ENCODE data around the gene OCA2.
"Not testable (repeated sequence)": the region's sequence is repeated elsewhere in the genome, so short reads cannot be mapped to it uniquely, and the experiment has no call there.

Gene OCA2

DNA sequence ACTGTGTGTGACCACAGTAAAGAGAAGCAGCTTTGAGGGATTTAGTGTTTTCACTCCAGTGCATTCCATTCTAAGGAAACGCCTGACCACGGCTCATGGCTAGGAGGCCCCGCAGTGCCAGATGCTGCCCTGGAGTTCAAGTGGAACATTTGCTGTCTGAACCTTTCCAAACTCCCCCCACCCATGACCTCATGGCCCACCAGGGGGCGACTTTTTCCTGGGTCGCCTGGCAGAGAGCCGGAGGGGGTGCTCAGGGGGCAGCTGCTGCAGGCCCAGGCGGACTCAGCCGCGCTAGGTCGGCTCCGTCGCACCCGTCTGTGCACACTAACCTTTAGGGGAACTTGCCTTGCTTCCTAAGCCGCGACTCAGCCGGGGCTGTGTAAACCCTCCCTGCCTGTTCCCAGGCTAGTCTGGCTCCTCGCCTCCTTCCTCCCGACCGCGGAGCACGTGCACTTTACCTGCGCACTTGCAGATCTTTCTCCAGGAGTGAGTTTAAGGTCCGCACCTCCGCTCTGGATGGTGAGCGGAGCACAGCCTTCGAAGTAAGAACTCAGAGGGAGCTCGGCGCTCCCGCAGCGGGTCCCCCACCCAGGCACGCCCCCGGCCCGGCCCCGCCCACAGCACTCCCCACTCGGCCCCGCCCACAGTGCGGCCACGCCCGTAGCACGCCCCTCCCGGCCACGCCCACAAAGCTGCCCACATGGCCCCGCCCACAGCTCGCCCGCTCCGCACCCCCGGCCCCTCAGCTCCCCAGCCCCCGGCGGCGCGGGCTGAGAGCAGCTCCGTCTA, at the start of gene OCA2:
OCA2 (minus strand) TSS at position 550 of the 789 bp plus-strand sequence. CDS start 17,441 bp downstream, outside the sequence.
- no peak within 1 kb of the TSS for H2AFZ ChIP-seq (ENCODE audit: low read depth, low read length)
- peaks cover 73% of the 10 kb centered on the region for H3K27me3 ChIP-seq (ENCODE audit: insufficient read depth, low read length)
- no peaks in the 10 kb centered on the region for H3K9me3 ChIP-seq (ENCODE audit: low read length)
- H3K4me1 ChIP-seq (ENCODE audit: insufficient read depth, low read length), result peaks cover 20% of the 10 kb centered on the region
- no peak within 1 kb of the TSS for H3K4me3 ChIP-seq (ENCODE audit: low read length)
- no peaks in the 10 kb centered on the region for H3K36me3 ChIP-seq (ENCODE audit: insufficient read depth, low read length)

DNA sequence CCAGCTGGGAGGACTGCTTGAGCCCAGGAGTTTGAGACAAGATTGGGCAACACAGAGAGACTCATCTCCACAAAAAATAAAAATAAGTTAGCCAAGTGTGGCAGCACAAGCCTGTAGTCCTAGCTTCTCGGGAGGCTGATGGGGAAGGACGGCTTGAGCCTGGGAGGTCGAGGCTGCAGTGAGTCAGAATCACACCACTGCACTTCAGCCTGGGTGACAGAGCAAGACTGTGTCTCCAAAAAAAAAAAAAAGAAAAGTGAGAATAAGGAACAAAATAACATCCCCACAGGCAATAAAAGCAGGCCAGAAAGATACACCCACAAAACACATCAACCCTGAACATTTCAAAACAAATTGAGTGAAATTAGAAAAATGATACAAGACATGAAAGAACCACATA, 48.7 kb upstream of the OCA2 start:
- Histone ChIP-seq H3K36me3 (ENCODE audit: insufficient read depth, low read length) (peaks cover 47% of the 10 kb centered on the region), H3K4me1 (ENCODE audit: insufficient read depth, low read length) (no peaks in the 10 kb centered on the region), H3K4me3 (ENCODE audit: low read length) (no peak overlapping the region), H3K27me3 (ENCODE audit: insufficient read depth, low read length) (no peaks in the 10 kb centered on the region), H3K9me3 (ENCODE audit: low read length) (peaks cover 7% of the 10 kb centered on the region), H2AFZ (ENCODE audit: low read depth, low read length) (no peak overlapping the region)

DNA sequence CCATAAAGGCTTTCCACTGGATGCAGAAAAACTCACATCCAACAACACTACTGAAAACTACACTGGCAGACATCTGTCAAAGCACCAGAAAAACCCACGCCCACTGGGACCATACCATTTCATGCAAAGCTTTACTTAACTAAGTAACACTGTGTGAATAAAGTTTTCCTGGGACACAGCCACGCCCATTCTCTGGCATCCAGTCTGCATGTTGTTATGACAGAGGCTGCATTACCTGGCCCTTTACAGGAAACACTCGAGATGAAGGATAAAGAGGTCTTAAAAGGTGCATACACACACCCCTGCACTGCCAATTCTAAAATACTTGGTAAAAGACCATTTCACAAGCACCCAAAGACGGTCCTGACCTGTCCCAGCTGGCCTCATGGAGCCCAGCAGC, 46.3 kb upstream of the OCA2 start:
- peaks cover 49% of the 10 kb centered on the region for H3K36me3 ChIP-seq (ENCODE audit: insufficient read depth, low read length)
- not testable (repeated sequence) for H3K4me3 ChIP-seq (ENCODE audit: low read length); H3K27me3 ChIP-seq (ENCODE audit: insufficient read depth, low read length); H2AFZ ChIP-seq (ENCODE audit: low read depth, low read length); H3K9me3 ChIP-seq (ENCODE audit: low read length); H3K4me1 ChIP-seq (ENCODE audit: insufficient read depth, low read length)

- Histone ChIP-seq H2AFZ (ENCODE audit: low read depth, low read length) (no peak overlapping the region), H3K4me1 (ENCODE audit: insufficient read depth, low read length) (no peaks in the 10 kb centered on the region), H3K4me3 (ENCODE audit: low read length) (no peak overlapping the region), H3K9me3 (ENCODE audit: low read length) (no peaks in the 10 kb centered on the region), H3K36me3 (ENCODE audit: insufficient read depth, low read length) (peaks cover 52% of the 10 kb centered on the region), H3K27me3 (ENCODE audit: insufficient read depth, low read length) (no peaks in the 10 kb centered on the region)
Observed at GRCh38 chr15:28140062-28140461, 40.9 kb upstream of the OCA2 start.

DNA sequence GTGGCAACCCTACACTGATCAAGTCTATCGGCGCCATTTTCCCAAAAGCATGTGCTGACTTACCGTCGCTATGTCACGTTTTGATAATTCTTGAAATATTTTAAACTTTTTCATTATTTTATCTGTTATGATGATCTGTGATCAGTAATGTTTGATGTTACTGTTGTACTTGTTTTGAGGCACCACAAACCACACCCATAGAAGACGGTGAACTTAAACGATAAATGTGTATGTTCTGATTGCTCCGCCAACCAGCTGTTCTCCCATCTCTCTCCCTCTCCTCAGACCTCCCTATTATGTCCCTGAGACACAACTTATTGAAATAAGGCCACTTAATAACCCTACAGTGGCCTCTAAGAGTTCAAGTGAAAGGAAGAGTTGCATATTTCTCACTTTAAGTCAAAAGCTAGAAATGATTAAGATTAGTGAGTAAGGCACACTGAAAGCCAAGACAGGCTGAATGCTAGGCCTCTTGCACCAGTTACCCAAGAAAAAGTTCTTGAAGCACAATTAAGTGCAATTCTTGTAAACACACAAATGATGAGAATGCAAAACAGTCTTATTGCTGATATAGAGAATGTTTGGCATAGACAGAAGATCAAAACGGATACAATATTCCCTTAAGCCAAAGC, 38.4 kb upstream of the OCA2 start:
- H3K4me1 ChIP-seq (ENCODE audit: insufficient read depth, low read length); H3K9me3 ChIP-seq (ENCODE audit: low read length); H3K4me3 ChIP-seq (ENCODE audit: low read length); H3K27me3 ChIP-seq (ENCODE audit: insufficient read depth, low read length); H2AFZ ChIP-seq (ENCODE audit: low read depth, low read length): not testable (repeated sequence)
- H3K36me3 ChIP-seq (ENCODE audit: insufficient read depth, low read length), result peaks cover 43% of the 10 kb centered on the region

DNA sequence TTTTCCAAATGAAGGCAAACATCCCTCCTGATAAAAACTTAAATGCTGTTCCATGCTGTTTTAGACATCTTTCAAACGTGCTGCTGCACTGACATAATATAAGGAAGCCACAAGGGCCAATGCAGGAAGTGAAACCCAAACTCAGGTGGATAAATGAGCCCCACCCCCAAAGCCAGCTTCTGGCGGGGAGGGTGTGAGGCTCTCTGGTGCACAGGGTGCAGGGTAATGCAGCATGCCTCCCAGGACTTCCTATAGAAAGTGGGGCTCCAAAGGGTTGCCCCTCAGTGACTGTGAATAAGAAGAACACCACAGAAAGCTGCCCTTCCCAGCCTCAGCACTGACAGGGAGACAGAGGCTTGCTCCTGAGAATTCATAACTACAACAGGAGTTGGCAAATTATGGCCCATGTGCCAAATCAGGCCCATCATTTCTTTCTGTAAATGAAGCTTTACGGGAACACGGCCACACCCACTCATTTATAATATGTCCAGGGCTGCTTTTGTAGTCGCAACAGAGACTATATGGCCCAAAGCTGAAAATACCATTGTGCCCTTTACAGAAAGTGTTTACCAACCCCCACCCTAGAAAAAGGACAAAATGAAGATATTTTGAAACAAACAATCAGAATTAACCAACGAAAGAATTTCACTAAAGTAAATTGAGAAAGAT, 37.3 kb upstream of the OCA2 start:
- H3K36me3 ChIP-seq (ENCODE audit: insufficient read depth, low read length), result peaks cover 45% of the 10 kb centered on the region
- H3K4me3 ChIP-seq (ENCODE audit: low read length); H3K9me3 ChIP-seq (ENCODE audit: low read length); H3K4me1 ChIP-seq (ENCODE audit: insufficient read depth, low read length); H2AFZ ChIP-seq (ENCODE audit: low read depth, low read length); H3K27me3 ChIP-seq (ENCODE audit: insufficient read depth, low read length): not testable (repeated sequence)

- Histone ChIP-seq H2AFZ (ENCODE audit: low read depth, low read length) (no peak overlapping the region), H3K27me3 (ENCODE audit: insufficient read depth, low read length) (no peaks in the 10 kb centered on the region), H3K9me3 (ENCODE audit: low read length) (no peaks in the 10 kb centered on the region), H3K36me3 (ENCODE audit: insufficient read depth, low read length) (peaks cover 47% of the 10 kb centered on the region), H3K4me1 (ENCODE audit: insufficient read depth, low read length) (no peaks in the 10 kb centered on the region), H3K4me3 (ENCODE audit: low read length) (no peak overlapping the region)
Observed at GRCh38 chr15:28133281-28133680, 34.2 kb upstream of the OCA2 start.

- H2AFZ ChIP-seq (ENCODE audit: low read depth, low read length), result no peak overlapping the region
- no peaks in the 10 kb centered on the region for H3K27me3 ChIP-seq (ENCODE audit: insufficient read depth, low read length)
- peaks cover 53% of the 10 kb centered on the region for H3K36me3 ChIP-seq (ENCODE audit: insufficient read depth, low read length)
- no peaks in the 10 kb centered on the region for H3K4me1 ChIP-seq (ENCODE audit: insufficient read depth, low read length)
- no peak overlapping the region for H3K4me3 ChIP-seq (ENCODE audit: low read length)
- H3K9me3 ChIP-seq (ENCODE audit: low read length), result no peaks in the 10 kb centered on the region
Observed at GRCh38 chr15:28132524-28133275, 33.6 kb upstream of the OCA2 start.

DNA sequence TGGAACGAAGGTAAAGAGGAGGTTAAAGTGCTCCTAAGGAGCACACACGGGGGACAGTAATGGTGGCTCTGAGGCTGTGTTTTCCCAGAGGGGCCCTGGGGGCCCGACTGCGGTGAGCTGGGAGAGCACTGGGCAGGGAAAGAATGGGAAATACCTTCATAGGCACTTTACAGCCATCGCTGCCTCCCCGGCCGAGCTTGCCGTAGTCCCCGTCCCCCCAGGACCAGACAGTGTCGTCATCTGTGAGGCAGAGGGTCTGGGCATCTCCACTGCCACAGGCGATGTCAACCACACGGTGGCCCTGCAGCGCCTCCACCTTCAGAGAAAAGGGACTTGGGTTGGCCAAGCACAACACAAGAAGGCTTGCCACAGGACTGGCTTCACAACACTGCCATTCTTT, 32.8 kb upstream of the OCA2 start:
- Histone ChIP-seq H3K9me3 (ENCODE audit: low read length) (no peaks in the 10 kb centered on the region), H3K36me3 (ENCODE audit: insufficient read depth, low read length) (peaks cover 55% of the 10 kb centered on the region), H3K4me3 (ENCODE audit: low read length) (no peak overlapping the region), H2AFZ (ENCODE audit: low read depth, low read length) (no peak overlapping the region), H3K27me3 (ENCODE audit: insufficient read depth, low read length) (no peaks in the 10 kb centered on the region), H3K4me1 (ENCODE audit: insufficient read depth, low read length) (no peaks in the 10 kb centered on the region)

DNA sequence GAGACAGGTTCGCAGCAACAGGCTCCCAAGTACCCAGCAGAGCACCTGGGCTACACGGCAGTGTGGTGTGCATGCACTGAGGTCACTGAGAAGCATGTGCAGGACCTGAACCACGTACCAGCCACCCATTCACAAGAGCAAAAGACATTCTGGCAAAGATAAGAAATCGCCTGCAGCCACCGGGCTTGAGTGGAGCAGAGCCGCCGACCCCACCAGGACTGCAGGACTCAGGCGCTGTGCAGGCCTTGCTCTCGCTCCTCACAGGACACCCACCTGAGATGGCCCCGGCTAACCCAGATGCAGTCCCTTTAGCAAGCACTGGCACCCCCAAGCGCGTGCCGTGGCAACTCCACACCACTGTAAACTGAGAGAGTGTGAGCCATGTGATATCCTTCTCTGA, 32.3 kb upstream of the OCA2 start:
- Histone ChIP-seq H3K4me3 (ENCODE audit: low read length) (no peak overlapping the region), H3K36me3 (ENCODE audit: insufficient read depth, low read length) (peaks cover 55% of the 10 kb centered on the region), H2AFZ (ENCODE audit: low read depth, low read length) (no peak overlapping the region), H3K4me1 (ENCODE audit: insufficient read depth, low read length) (no peaks in the 10 kb centered on the region), H3K9me3 (ENCODE audit: low read length) (no peaks in the 10 kb centered on the region), H3K27me3 (ENCODE audit: insufficient read depth, low read length) (no peaks in the 10 kb centered on the region)

- no peak overlapping the region for H3K4me3 ChIP-seq (ENCODE audit: low read length)
- H3K4me1 ChIP-seq (ENCODE audit: insufficient read depth, low read length), result no peaks in the 10 kb centered on the region
- H3K9me3 ChIP-seq (ENCODE audit: low read length), result no peaks in the 10 kb centered on the region
- H3K36me3 ChIP-seq (ENCODE audit: insufficient read depth, low read length), result peaks cover 55% of the 10 kb centered on the region
- no peak overlapping the region for H2AFZ ChIP-seq (ENCODE audit: low read depth, low read length)
- no peaks in the 10 kb centered on the region for H3K27me3 ChIP-seq (ENCODE audit: insufficient read depth, low read length)
Observed at GRCh38 chr15:28130651-28131050, 31.5 kb upstream of the OCA2 start.

DNA sequence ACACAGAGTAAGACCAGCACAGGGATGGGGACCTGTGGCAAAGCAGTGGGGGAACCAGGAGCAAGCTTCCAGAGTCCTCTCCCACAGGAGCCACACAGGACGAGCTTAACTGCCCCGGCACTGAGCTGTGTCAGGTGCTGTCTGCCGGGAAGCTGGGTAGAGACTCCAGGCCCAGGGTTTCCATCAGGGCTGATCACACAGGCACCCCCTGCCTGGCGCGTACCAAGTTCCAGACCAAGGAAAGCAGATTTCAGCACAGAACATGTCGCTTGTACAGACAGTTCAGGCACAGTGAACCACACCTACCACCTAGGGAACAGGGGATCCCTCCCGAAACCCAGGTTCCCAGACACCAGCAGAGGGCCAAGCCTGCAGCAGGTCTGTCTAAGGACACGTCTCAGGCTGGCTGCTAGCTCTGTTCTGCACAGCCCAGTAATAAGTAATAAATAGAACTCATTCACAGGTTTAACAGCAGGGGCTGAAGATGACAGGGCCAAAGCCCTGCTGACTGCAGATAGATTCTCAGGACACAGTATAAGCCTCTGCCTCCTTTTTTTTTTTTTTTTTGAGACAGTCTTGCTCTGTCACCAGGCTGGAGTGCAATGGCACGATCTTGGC, 30.2 kb upstream of the OCA2 start:
- no peaks in the 10 kb centered on the region for H3K27me3 ChIP-seq (ENCODE audit: insufficient read depth, low read length)
- H3K36me3 ChIP-seq (ENCODE audit: insufficient read depth, low read length), result peaks cover 57% of the 10 kb centered on the region
- H3K4me1 ChIP-seq (ENCODE audit: insufficient read depth, low read length), result no peaks in the 10 kb centered on the region
- no peaks in the 10 kb centered on the region for H3K9me3 ChIP-seq (ENCODE audit: low read length)
- H2AFZ ChIP-seq (ENCODE audit: low read depth, low read length), result no peak overlapping the region
- H3K4me3 ChIP-seq (ENCODE audit: low read length), result no peak overlapping the region

All from neuron (in vitro differentiated cells).